ENCODE data around the gene TNFRSF6B.
"Not testable (repeated sequence)": the region's sequence is repeated elsewhere in the genome, so short reads cannot be mapped to it uniquely, and the experiment has no call there.

TNFRSF6B gene
- 0 reads per million in 2 experiments for total RNA-seq

GRCh38 chr20:63696628-63697356 is at the start of gene TNFRSF6B:
Gene TNFRSF6B, plus strand, starts transcription at chr20:63696652. Its CDS starts 116 bp downstream, at chr20:63696768.
- no peak for DNase-seq (ENCODE audit: low read depth)

GRCh38 chr20:63648190-63648589 is 48.3 kb upstream of the TNFRSF6B start:
- no peak for DNase-seq (ENCODE audit: low read depth)

- DNase-seq (ENCODE audit: low read depth): no peak
These were observed 47.4 kb upstream of the TNFRSF6B start for GRCh38 chr20:63648895-63649589.

GRCh38 chr20:63650486-63650885 is 46.0 kb upstream of the TNFRSF6B start:
- DNase-seq (ENCODE audit: low read depth): not testable (repeated sequence)

- no peak for DNase-seq (ENCODE audit: low read depth)
These were observed 44.6 kb upstream of the TNFRSF6B start for GRCh38 chr20:63651942-63652191.

- DNase-seq (ENCODE audit: low read depth): no peak
These were observed 44.1 kb upstream of the TNFRSF6B start for GRCh38 chr20:63652192-63652980.

- no peak for DNase-seq (ENCODE audit: low read depth)
These were observed 43.1 kb upstream of the TNFRSF6B start, which contains the start of gene STMN3 for GRCh38 chr20:63653041-63653973. Gene STMN3, minus strand, starts transcription at chr20:63653424. Its CDS starts 79 bp downstream, at chr20:63653345.

- DNase-seq (ENCODE audit: low read depth): no peak
These were observed 42.3 kb upstream of the TNFRSF6B start for GRCh38 chr20:63653974-63654668.

- DNase-seq (ENCODE audit: low read depth): no peak
These were observed 41.2 kb upstream of the TNFRSF6B start for GRCh38 chr20:63655249-63655648.

- DNase-seq (ENCODE audit: low read depth): no peak
These were observed 40.0 kb upstream of the TNFRSF6B start for GRCh38 chr20:63656451-63656850.

- DNase-seq (ENCODE audit: low read depth): no peak
These were observed 39.1 kb upstream of the TNFRSF6B start for GRCh38 chr20:63657260-63657936.

GRCh38 chr20:63657937-63658748 is 38.3 kb upstream of the TNFRSF6B start, which contains the start of gene RTEL1:
Gene RTEL1, plus strand, starts transcription at chr20:63658312. Its CDS starts 1,091 bp downstream, at chr20:63659403.
- DNase-seq (ENCODE audit: low read depth): peak; percentile 76

GRCh38 chr20:63658749-63659187 is 37.7 kb upstream of the TNFRSF6B start:
- no peak for DNase-seq (ENCODE audit: low read depth)

- no peak for DNase-seq (ENCODE audit: low read depth)
These were observed 37.1 kb upstream of the TNFRSF6B start for GRCh38 chr20:63659370-63659769.

- DNase-seq (ENCODE audit: low read depth): not testable (repeated sequence)
These were observed 36.3 kb upstream of the TNFRSF6B start for GRCh38 chr20:63660174-63660573.

GRCh38 chr20:63660622-63661021 is 35.8 kb upstream of the TNFRSF6B start:
- DNase-seq (ENCODE audit: low read depth): no peak

GRCh38 chr20:63661108-63661507 is 35.3 kb upstream of the TNFRSF6B start:
- DNase-seq (ENCODE audit: low read depth): no peak

GRCh38 chr20:63661959-63662812 is 34.3 kb upstream of the TNFRSF6B start:
- no peak for DNase-seq (ENCODE audit: low read depth)

Data from T follicular helper cell (primary cell).